ENCODE results near the gene THRAP3.
"Not testable (repeated sequence)": the region's sequence is repeated elsewhere in the genome, so short reads cannot be mapped to it uniquely, and the experiment has no call there.

THRAP3 gene

DNA sequence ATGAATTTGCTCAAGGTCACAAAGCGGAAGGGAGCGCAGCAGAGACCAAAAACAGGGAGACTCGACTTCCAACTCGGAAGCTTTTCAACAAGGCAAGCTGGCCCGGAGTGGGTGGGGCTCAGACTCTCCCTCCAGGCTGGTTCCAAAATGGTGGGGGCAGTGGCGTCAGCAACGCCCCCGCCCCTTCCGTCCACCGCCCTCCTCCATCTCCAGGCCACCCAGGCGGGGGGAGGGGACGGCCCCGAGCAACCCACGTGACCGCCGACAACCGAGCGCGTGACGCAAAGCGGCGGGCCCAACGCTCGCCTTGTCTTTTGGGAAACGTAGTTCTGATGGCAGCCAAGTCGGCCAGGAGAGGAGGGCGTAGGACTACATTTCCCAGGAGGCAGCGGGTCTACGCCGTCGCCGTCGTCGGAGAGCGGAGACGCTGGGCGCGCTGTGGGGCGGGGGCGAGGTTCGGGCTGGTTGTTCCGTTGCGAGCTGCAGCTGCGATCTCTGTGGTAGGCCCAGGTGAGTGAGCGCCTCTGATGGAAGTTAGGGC lies at the start of gene THRAP3:
Gene THRAP3, plus strand, starts transcription at position 448 of the 541 bp plus-strand sequence. CDS start 58,121 bp downstream, outside the sequence.
- peak; percentile 99 for DNase-seq (ENCODE audit: low spot score)

- no peak for DNase-seq (ENCODE audit: low spot score)
These were observed 49.5 kb upstream of the THRAP3 start for GRCh38 chr1:36174713-36175112.

GRCh38 chr1:36175137-36176095 lies 48.8 kb upstream of the THRAP3 start:
- no peak for DNase-seq (ENCODE audit: low spot score)

DNA sequence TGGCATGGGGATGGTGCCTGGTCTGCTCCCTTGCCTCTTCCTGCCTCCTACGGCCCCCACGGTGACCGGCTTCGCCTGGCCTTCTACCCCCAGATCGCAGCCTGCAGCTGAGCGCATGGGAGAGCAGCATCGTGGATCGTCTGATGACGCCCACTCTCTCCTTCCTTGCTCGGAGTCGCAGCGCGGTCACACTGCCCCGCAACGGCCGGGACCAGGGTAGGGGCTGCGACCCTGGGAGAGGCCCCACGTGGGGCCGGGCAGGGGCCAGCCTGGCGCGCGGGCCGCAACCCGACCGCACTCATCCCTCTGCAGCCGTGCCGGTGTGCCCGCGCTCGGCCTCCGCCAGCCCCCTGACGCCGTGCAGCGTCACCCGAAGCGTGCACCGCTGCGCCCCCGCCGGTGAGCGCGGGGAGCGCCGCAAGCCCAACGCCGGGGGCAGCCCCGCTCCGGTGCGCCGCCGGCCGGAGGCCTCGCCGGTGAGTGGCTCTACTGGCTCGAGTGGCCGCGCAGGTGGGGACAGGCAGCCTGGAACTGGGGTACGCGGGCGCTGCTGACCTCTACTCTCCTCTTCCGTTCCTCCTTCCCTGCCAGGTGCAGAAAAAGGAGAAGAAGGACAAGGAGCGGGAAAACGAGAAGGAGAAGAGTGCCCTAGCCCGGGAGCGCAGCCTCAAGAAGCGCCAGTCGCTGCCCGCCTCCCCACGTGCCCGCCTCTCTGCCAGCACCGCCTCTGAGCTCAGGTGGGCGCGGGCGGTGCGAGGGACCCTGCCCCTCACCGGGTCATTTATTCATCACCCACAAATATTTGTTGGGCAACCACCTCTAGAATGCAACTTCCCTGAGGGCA lies 47.9 kb upstream of the THRAP3 start:
- DNase-seq (ENCODE audit: low spot score), result no peak

- no peak for DNase-seq (ENCODE audit: low spot score)
These were observed 46.4 kb upstream of the THRAP3 start for GRCh38 chr1:36177589-36178431.

- DNase-seq (ENCODE audit: low spot score), result no peak
These were observed 45.6 kb upstream of the THRAP3 start for GRCh38 chr1:36178471-36179219.

- DNase-seq (ENCODE audit: low spot score), result no peak
These were observed 45.0 kb upstream of the THRAP3 start for GRCh38 chr1:36179220-36179600.

DNA sequence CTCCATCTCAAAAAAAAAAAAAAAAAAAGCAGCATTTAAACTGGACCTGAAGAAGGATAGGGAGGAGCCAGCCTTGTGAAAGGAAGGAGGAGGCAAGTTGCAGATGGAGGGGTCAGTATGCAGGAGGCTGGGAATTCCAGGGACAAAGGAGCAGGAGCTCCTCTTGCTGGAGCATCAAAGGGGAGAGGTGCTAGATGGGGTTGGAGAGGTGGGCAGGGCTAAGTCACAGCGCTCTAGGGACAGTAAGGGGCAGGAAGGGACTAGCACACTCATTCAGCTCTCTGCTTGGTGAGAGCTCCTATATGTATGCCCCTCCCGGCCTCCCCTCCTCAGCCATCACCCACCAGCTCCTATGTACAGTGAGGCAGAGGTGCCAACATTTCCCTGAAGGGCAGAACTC lies 41.5 kb upstream of the THRAP3 start:
- DNase-seq (ENCODE audit: low spot score), result no peak

DNA sequence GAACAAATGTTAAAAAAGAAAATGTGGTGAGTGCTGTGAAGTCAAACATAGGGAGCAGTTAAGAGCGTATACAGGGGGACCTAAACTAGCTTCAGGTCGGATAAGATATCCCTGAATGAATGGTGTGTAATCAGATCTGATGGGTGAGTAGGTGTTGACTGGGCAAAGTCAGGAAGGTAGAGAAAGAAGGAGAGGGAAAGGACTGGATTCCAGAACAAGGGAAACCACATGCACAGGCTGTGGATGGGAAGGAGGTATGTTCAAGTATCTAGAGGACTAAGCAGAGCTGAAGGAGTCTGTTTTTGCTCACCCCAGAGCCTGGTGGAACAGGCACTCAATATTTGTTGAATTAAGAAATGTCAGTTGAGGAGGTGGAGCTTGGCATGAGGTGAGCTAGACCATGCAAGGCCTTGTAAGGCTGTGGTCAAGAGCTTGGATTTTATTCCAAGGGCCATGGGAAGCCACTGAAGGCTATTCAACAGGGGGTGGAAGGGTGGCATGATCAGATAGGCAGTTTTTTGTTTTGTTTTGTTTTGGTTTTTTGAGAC lies 40.9 kb upstream of the THRAP3 start:
- no peak for DNase-seq (ENCODE audit: low spot score)

DNA sequence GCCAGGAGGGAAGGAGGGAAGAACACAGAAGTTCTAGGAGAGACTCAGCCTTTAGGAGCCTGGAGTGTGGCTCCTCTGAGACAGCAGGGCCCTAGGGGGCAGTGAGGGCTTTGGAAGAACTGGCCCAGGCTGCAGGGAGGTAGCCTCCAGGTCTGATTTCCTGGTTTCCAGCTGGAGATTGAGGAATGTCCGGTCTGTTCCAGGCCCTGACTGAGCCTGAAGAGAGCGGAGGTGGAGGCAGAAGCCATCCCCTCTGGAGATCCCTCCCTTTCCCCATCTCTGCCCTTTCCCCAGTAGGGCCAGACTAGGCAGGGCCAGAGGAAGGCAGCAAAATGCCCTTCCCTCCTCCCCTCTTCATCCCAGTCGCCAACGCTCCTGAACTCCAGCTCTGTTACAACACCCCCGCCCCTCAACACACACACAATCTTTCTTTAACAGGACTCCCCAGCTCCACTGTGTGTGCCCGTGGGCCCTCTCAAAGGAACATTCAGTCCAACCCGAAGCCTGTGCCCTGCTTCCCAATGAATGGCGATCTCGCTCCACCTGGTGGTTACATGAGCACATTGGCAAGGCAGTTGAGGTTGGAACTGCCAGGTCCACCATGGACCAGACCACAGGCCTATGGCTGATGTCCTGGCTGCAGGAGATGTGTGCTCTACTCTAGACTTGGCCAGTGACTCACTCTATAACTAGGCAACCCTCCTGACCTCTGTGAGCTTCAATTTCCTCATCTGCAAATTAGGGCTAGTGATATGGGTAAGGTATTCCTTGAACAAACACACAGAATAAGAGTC lies 36.2 kb upstream of the THRAP3 start:
- peak; percentile 92 for DNase-seq (ENCODE audit: low spot score)

DNA sequence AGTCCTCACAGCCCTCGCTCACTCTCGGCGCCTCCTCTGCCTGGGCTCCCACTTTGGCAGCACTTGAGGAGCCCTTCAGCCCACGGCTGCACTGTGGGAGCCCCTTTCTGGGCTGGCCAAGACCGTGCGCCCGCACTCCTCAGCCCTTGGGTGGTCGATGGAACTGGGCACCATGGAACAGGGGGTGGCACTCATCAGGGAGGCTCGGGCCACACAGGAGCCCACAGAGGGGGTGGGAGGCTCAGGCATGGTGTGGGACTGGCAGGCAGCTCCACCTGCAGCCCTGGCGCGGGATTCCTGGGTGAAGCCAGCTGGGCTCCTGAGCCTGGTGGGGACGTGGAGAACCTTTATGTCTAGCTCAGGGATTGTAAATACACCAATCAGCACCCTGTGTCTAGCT lies 27.4 kb upstream of the THRAP3 start:
- DNase-seq (ENCODE audit: low spot score), result not testable (repeated sequence)

- no peak for DNase-seq (ENCODE audit: low spot score)
These were observed 25.6 kb upstream of the THRAP3 start for GRCh38 chr1:36198641-36199040.

DNA sequence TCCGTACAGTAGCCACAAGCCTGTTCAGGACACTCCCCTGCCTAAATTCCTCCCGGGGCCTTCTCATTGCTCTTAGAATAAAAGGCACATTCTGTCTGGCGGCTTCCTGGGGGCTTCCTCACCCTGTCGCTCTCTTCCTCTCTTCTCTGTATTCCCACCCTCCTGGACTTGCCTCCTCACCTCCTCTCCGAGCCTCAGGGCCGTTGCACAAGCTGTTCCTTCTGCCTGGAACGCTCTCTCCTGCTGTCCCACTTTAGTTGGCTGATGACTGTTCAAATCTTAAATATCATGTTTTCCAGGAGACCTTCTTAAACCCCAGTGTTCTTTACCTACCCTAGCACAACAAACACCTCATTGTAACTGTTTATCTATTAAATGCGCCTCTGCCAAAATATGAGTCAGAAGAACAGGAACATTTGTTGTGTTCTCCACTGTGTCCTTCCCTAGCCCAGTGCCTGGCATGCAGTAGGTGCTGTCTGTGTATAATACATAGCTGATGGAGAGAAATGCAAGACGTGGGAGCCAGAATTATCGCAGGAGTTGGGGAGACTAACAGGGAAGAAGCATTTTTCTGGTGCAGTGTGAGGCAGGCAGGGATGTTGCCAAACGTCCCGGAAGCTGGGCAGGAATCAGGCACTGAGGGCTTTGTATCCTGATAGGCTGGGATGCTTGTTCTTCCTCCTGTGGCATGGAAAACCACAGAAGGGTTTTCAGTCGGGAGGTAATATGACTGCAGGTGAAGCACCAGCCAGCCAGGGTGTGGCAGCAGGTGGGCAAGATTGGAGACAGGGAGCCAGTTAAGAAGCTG lies 24.1 kb upstream of the THRAP3 start:
- DNase-seq (ENCODE audit: low spot score), result no peak

GRCh38 chr1:36203027-36203553 lies 21.2 kb upstream of the THRAP3 start:
- no peak for DNase-seq (ENCODE audit: low spot score)

- DNase-seq (ENCODE audit: low spot score), result no peak
These were observed 20.5 kb upstream of the THRAP3 start for GRCh38 chr1:36203554-36204346.

GRCh38 chr1:36204347-36204909 lies 19.8 kb upstream of the THRAP3 start:
- DNase-seq (ENCODE audit: low spot score), result no peak

DNA sequence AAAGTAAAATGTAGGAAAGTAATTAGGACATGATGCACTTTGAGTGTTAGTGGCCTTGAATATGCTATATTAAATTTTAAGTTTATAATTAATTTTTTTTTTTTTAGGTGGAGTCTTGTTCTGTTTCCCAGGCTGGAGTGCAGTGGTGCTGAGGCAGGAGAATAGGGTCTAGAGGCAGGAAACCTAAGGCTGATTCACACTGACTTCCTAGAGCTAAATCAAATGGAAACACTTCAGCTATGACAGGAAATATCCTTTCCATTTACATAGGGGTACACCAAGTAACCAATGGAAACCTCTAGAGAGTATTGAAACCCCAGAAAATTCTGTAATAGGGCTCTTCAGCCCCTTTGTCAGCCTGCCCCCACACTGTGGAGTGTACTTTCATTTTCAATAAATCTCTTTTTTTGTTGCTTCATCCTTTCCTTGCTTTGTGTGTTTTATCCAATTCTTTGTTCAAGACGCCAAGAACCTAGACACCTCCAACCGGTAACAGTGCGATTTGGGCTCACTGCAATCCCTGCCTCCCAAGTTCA lies 17.9 kb upstream of the THRAP3 start:
- no peak for DNase-seq (ENCODE audit: low spot score)

Measured in RKO (cell line).